Activated CD8-positive, alpha-beta T cell treated with anti-CD3 and anti-CD28 coated beads for 36 hours (primary cell): Measurements from ENCODE around the gene PSMF1. TPM values are rescaled to one million over a fixed set of nuclear protein-coding genes. Genes with fewer than 3 reads are reported as not detected.

Experiments used
- ATAC-seq: fragments of 200-7000 bp; cut with Tn5 transposase; one replicate; pipeline ENCODE4 v1.10.0; 2021; ENCODE audit warnings: mild to moderate bottlenecking, moderate library complexity
- CTCF ChIA-PET: fragments of 350-600 bp; sonication (Branson Sonifier 250); formaldehyde crosslinking; loops from one replicate; lab custom pipeline; 2021; ENCODE audit warnings: antibody characterized with exemption; lab: Charles Lee
- POLR2A ChIA-PET: fragments of 350-600 bp; sonication (Branson Sonifier 250); formaldehyde crosslinking; loops from one replicate; lab custom pipeline; 2021; ENCODE audit warnings: antibody characterized with exemption; lab: Charles Lee
- DNase-seq: peaks from one replicate; pipeline ENCODE4 v3.0.0-alpha.2; 2020
- H3K27ac Mint-ChIP-seq: one replicate; pipeline ENCODE4 v1.8.0; 2021; ENCODE audit warnings: mild to moderate bottlenecking, mixed read lengths
- H3K27me3 Mint-ChIP-seq: one replicate; pipeline ENCODE4 v1.8.0; 2021; ENCODE audit warnings: mixed read lengths
- H3K36me3 Mint-ChIP-seq: one replicate; pipeline ENCODE4 v1.8.0; 2021; ENCODE audit warnings: low read depth, mixed read lengths
- H3K4me1 Mint-ChIP-seq: one replicate; pipeline ENCODE4 v1.8.0; 2021; ENCODE audit warnings: low read depth, mixed read lengths
- H3K4me3 Mint-ChIP-seq: one replicate; pipeline ENCODE4 v1.8.0; 2021; ENCODE audit warnings: mild to moderate bottlenecking, moderate library complexity, mixed read lengths
- H3K9me3 Mint-ChIP-seq: one replicate; pipeline ENCODE4 v1.8.0; 2021; ENCODE audit warnings: mixed read lengths
- intact Hi-C: fragments of 100-400 bp; cut with micrococcal nuclease; formaldehyde crosslinking; loops from one replicate; pipeline ENCODE4 v1.10.0; 2022
- total RNA-seq, 2 experiments: library from RNA; stranded (reverse); gene quantifications; one replicate each; pipeline ENCODE4 v1.2.3, GENCODE V29; 2021
- TF ChIP-seq, protein P1 (sequence below): fragments of 200-600 bp; IDR thresholded peaks from one replicate; pipeline ENCODE4 v1.8.0; 2022; ENCODE audit warnings: antibody characterized with exemption, mild to moderate bottlenecking

PSMF1 gene
- total RNA-seq, 2 experiments from 2014 or later: 150 to 154 TPM

DNA sequence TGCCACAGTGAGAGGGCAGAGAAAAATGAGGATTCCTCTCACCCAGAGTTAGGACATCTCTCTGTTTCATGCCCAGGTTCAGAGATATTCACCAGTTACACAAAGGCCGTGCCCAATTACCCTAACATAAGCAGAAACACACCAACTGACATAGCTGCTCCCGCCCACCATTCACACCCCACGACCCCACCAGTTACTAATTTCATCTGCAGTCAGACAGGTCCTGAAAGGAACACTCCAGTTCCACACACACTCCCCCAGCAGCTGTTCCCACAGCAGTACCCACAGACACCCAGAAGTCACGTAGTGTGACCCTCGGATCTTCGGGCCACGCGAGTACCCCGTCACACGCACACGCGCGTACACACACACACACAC lies 65.8 kb downstream of the PSMF1 start:
- Mint-ChIP-seq H3K27ac (no peak overlapping the region), H3K9me3 (no peaks in the 10 kb centered on the region), H3K36me3 (no peaks in the 10 kb centered on the region), H3K27me3 (peaks cover 26% of the 10 kb centered on the region), H3K4me3 (peak overlapping the region; percentile 66), H3K4me1 (peaks cover 2% of the 10 kb centered on the region)
- CTCF ChIA-PET: interaction anchor here (0.9 kb wide), 1 partner anchor 376 kb away, joined by 4 read pairs; no protein-coding TSS in a partner anchor
- POLR2A ChIA-PET: interaction anchor here (1.2 to 1.7 kb wide), 2 partner anchors 59 to 74 kb away, joined by 3 to 4 read pairs; no protein-coding TSS in a partner anchor
- ATAC-seq: no peak
- DNase-seq: no peak
- intact Hi-C loops: no loop called here
- TF ChIP-seq, protein P1, sequence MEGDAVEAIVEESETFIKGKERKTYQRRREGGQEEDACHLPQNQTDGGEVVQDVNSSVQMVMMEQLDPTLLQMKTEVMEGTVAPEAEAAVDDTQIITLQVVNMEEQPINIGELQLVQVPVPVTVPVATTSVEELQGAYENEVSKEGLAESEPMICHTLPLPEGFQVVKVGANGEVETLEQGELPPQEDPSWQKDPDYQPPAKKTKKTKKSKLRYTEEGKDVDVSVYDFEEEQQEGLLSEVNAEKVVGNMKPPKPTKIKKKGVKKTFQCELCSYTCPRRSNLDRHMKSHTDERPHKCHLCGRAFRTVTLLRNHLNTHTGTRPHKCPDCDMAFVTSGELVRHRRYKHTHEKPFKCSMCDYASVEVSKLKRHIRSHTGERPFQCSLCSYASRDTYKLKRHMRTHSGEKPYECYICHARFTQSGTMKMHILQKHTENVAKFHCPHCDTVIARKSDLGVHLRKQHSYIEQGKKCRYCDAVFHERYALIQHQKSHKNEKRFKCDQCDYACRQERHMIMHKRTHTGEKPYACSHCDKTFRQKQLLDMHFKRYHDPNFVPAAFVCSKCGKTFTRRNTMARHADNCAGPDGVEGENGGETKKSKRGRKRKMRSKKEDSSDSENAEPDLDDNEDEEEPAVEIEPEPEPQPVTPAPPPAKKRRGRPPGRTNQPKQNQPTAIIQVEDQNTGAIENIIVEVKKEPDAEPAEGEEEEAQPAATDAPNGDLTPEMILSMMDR: no peak

DNA sequence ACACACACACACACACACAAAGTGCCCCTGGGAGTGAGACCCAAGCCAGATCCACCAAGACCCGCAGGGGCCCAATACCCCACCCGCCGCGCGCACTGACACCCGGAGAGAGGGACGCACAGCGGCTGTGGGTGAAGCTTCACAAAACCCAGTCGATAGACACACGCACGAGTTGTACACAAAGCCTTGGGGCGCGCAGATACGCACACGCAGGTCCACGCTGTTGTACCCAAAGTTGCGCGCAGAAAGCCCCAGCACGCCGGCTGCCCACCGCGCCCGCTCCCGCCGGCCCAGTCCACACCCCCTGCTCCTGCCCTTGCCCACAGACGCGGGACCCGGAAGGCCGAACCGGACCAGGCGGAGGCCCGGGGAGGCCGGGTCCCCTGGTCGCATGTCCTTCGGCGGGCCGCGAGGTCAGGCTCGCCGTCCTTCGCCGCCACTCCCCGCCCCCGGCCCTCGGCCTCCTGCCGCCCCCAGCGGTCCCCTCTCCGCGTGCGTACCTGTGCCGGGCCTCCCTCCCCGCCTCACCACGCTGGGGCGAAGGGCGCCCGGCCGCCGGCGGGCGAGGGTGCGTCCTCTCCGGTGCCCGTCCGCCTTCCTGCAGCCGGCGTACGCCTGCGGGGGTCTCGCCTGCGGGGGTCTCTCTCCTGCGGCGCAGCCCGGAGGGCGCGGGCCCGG lies 66.4 kb downstream of the PSMF1 start, which contains the start of gene TMEM74B:
Gene TMEM74B, minus strand, starts transcription at position 344 of the 678 bp plus-strand sequence. CDS start 1,180 bp downstream, outside the sequence.
- Mint-ChIP-seq H3K4me3 (peak within 1 kb of the TSS; percentile 66), H3K36me3 (no peaks in the 10 kb centered on the region), H3K4me1 (peaks cover 2% of the 10 kb centered on the region), H3K27me3 (peaks cover 26% of the 10 kb centered on the region), H3K9me3 (no peaks in the 10 kb centered on the region), H3K27ac (no peak within 1 kb of the TSS)
- CTCF ChIA-PET: interaction anchor here (0.9 kb wide), 2 partner anchors 11 to 376 kb away, joined by 3 to 4 read pairs; no protein-coding TSS in a partner anchor
- ATAC-seq: peak; percentile 24
- TF ChIP-seq, protein P1: no peak
- DNase-seq: no peak
- POLR2A ChIA-PET: interaction anchor here (1.2 to 1.7 kb wide), 2 partner anchors 60 to 74 kb away, joined by 3 to 4 read pairs; no protein-coding TSS in a partner anchor
- intact Hi-C loops: no loop called here

DNA sequence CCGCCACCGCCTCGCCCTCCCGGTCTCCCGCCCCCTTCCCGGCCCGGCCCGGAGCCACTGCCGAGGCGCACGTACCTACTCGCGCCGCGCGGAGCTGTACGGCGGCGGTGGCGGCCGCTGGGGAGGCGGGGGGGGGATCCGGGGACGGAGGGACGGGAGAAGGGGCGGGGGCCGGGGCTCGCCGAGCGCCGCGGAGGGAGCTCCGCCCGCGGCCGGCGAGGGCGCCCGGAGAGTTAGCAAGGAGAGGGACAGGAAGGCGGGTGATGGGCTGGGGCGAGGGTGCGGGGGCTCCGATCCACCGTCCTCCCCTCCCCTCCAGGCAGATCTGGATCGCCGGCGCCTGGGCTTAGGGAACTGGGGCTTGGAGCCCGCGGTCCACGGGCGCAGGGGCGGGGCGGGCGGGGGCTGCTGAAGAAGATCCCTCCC lies 66.9 kb downstream of the PSMF1 start:
- no peaks in the 10 kb centered on the region for H3K36me3 Mint-ChIP-seq
- peak; percentile 10 for DNase-seq
- TF ChIP-seq, protein P1: no peak
- intact Hi-C loops: no loop called here
- no peak overlapping the region for H3K27ac Mint-ChIP-seq
- POLR2A ChIA-PET: interaction anchor here (0.5 to 1.2 kb wide), 2 partner anchors 75 to 659 kb away, joined by 3 to 4 read pairs; no protein-coding TSS in a partner anchor
- ATAC-seq: peak; percentile 45
- peaks cover 2% of the 10 kb centered on the region for H3K4me1 Mint-ChIP-seq
- CTCF ChIA-PET: interaction anchor here (0.9 to 1.0 kb wide), 2 partner anchors 11 to 78 kb away, joined by 3 read pairs; no protein-coding TSS in a partner anchor
- H3K4me3 Mint-ChIP-seq: no peak overlapping the region
- no peaks in the 10 kb centered on the region for H3K9me3 Mint-ChIP-seq
- H3K27me3 Mint-ChIP-seq: peaks cover 26% of the 10 kb centered on the region

DNA sequence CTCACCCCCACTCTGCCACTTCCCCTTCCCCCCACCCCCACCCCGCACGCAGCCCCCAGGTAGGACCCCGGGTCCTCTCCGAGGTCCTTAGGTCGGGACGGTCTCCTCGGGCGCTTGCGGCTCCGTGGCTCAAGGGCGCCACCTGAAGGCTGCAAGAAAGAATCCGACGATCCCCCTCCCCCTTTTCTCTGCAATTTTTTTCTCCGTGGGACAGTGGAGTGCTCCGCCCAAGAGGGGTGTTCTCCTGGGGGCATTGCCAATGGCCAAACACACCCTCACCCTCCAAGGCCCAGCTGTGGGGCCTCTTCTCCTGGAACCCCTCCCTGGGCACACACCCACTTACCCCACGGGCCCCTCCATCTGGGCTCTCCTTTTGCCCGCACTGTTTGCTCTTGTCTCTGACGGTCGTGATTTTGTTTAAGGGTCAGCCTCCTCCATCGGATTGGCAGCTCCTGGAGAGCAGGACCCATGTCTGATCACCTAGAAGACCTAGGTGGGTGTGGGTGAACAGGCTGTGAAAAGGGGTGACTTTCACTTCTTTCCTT lies 67.5 kb downstream of the PSMF1 start:
- ATAC-seq: peak; percentile 87
- intact Hi-C loops: no loop called here
- H3K9me3 Mint-ChIP-seq: no peaks in the 10 kb centered on the region

More for the DNA sequence above, 67.5 kb downstream of the PSMF1 start:
- ChIA-PET POLR2A (interaction anchor here (0.5 kb wide), 1 partner anchor 659 kb away, joined by 4 read pairs; no protein-coding TSS in a partner anchor), CTCF (interaction anchor here (0.8 to 1.0 kb wide), 3 partner anchors 10 to 80 kb away, joined by 3 read pairs; no protein-coding TSS in a partner anchor)
- TF ChIP-seq, protein P1: peak; percentile 79
- Mint-ChIP-seq H3K4me3 (peak overlapping the region; percentile 51), H3K4me1 (peaks cover 2% of the 10 kb centered on the region), H3K27me3 (peaks cover 26% of the 10 kb centered on the region), H3K36me3 (no peaks in the 10 kb centered on the region), H3K27ac (no peak overlapping the region)
- DNase-seq: peak; percentile 72
